ENCODE measurements around the gene ZBTB4.

The ZBTB4 gene, protein sequence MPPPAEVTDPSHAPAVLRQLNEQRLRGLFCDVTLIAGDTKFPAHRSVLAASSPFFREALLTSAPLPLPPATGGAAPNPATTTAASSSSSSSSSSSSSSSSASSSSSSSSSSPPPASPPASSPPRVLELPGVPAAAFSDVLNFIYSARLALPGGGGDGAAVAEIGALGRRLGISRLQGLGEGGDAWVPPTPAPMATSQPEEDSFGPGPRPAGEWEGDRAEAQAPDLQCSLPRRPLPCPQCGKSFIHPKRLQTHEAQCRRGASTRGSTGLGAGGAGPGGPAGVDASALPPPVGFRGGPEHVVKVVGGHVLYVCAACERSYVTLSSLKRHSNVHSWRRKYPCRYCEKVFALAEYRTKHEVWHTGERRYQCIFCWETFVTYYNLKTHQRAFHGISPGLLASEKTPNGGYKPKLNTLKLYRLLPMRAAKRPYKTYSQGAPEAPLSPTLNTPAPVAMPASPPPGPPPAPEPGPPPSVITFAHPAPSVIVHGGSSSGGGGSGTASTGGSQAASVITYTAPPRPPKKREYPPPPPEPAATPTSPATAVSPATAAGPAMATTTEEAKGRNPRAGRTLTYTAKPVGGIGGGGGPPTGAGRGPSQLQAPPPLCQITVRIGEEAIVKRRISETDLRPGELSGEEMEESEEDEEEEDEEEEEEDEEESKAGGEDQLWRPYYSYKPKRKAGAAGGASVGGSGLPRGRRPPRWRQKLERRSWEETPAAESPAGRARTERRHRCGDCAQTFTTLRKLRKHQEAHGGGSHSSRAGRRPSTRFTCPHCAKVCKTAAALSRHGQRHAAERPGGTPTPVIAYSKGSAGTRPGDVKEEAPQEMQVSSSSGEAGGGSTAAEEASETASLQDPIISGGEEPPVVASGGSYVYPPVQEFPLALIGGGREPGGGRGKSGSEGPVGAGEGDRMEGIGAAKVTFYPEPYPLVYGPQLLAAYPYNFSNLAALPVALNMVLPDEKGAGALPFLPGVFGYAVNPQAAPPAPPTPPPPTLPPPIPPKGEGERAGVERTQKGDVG

GRCh38 chr17:7479213-7480088 is at the start of gene ZBTB4:
Gene ZBTB4 (minus strand): TSS chr17:7479631. CDS start chr17:7466801, 12,830 bp downstream.
- DNase-seq (ENCODE audit: low read depth): no peak

DNA sequence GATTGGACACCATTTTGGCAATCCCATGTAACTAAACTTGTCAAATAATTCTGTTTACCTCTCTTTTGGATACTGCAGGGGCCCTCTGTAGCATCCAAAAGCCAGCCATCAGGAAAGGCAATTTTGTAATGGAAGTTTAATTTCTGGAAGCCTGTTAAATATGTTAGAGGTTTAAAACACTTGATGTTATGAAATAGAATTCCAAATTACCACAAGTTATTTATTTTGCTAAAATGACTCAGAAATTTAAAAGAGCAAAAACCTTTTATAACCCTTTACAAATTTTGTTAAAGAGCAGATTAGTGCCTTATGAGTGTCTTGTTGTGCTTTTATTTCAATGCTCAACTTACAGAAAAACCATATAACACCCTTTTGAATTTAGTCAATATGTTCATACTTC is 49.4 kb upstream of the ZBTB4 start:
- no peak for DNase-seq (ENCODE audit: low read depth)

DNA sequence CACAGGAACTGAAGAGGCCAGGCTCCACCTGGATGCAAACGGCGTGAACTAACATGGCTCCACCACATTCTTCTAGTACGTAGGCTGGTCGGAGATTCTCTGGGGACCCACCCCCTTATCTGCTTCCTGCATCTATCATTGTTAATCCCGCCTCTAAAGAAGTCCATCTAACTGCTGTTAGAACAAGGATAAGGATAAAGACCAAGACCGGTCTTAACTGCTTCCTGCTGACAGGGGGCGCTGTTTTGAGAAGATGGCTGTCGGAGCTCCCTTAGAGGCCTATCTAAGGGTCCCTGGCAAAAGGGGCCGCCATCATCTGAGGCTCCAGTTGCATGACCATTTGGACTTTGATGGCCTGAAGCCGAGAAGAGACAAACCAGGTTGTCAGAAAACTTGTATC is 43.6 kb upstream of the ZBTB4 start:
- DNase-seq (ENCODE audit: low read depth): no peak

DNA sequence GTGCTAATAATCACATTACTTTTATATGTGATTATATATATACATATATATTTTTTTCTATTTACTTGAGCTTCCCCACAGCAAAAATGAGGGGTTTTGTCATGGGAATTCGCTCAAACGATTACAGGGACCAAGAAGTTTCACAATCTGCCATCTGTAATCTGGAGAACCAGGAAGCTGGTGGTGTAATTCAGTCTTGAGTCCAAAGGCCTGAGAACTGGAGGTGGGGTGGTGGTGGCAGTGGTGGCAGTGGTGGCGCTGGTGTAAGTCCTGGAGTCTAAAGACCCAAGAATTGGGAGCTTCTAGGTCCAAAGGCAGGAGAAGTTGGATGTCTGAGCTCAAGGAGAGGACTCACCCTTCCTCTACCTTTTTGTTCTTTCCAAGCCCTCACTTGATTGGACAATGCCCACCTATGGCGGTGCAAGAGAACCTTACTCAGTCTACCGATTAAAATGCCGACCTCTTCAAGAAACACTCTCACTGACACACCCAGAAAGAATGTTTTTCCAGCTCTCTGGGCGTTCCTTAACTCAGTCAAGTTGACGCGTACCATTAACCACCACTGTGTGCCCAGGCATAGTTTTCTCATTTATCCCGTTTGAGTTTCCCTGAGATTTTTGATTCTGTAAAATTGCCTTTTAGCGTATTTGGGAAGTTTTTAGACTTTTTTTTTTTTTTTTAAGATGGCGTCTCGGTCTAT is 36.6 kb upstream of the ZBTB4 start:
- no peak for DNase-seq (ENCODE audit: low read depth)

DNA sequence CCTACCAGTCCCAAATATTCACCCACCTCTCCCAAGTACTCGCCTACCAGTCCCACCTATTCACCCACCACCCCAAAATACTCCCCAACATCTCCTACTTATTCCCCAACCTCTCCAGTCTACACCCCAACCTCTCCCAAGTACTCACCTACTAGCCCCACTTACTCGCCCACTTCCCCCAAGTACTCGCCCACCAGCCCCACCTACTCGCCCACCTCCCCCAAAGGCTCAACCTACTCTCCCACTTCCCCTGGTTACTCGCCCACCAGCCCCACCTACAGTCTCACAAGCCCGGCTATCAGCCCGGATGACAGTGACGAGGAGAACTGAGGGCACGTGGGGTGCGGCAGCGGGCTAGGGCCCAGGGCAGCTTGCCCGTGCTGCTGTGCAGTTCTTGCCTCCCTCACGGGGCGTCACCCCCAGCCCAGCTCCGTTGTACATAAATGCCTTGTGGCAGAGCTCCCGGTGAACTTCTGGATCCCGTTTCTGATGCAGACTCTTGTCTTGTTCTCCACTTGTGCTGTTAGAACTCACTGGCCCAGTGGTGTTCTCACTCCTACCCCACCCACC is 34.5 kb upstream of the ZBTB4 start:
- no peak for DNase-seq (ENCODE audit: low read depth)

DNA sequence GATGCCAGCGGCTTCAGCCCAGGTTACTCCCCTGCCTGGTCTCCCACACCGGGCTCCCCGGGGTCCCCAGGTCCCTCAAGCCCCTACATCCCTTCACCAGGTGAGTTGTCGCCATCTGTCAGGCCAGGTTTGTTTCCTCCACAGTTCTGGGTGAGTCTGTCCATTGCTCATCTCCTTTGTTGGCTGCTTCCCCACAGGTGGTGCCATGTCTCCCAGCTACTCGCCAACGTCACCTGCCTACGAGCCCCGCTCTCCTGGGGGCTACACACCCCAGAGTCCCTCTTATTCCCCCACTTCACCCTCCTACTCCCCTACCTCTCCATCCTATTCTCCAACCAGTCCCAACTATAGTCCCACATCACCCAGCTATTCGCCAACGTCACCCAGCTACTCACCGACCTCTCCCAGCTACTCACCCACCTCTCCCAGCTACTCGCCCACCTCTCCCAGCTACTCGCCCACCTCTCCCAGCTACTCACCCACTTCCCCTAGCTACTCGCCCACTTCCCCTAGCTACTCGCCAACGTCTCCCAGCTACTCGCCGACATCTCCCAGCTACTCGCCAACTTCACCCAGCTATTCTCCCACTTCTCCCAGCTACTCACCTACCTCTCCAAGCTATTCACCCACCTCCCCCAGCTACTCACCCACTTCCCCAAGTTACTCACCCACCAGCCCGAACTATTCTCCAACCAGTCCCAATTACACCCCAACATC is 33.6 kb upstream of the ZBTB4 start:
- no peak for DNase-seq (ENCODE audit: low read depth)

DNA sequence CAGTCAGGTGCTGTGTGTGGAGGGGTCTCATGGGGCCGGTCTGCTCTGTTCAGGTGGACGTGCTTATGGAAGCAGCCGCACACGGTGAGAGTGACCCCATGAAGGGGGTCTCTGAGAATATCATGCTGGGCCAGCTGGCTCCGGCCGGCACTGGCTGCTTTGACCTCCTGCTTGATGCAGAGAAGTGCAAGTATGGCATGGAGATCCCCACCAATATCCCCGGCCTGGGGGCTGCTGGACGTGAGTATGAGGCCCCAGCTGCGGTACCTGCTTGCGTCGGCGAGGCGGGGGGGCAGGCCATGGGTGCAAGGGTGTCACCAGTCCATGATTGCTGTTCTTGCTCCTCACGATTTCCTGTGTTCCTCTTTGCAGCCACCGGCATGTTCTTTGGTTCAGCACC is 32.7 kb upstream of the ZBTB4 start:
- no peak for DNase-seq (ENCODE audit: low read depth)

DNA sequence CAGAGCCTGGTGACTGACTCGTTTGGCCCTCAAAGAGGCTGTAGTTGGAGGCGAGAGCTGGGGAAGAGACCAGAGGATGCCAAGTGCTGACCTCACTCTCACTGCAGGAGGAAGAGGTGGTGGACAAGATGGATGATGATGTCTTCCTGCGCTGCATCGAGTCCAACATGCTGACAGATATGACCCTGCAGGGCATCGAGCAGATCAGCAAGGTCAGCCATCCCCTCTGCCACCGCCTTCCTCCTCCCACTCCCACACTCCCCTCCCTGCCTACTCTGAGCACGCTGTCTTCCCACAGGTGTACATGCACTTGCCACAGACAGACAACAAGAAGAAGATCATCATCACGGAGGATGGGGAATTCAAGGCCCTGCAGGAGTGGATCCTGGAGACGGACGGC is 31.7 kb upstream of the ZBTB4 start:
- DNase-seq (ENCODE audit: low read depth): no peak

GRCh38 chr17:7509937-7510336 is 30.5 kb upstream of the ZBTB4 start:
- DNase-seq (ENCODE audit: low read depth): no peak

DNA sequence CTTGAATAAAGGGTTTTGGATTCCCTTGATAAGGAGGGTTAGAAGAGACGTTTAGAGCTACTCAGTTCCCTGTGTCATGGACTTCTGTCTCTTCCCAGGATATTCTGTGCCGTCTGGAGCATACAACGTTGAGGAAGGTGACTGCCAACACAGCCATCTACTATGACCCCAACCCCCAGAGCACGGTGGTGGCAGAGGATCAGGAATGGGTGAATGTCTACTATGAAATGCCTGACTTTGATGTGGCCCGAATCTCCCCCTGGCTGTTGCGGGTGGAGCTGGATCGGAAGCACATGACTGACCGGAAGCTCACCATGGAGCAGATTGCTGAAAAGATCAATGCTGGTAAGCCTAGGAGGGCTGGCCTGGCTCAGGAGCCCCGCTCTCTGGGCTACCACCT is 29.4 kb upstream of the ZBTB4 start:
- no peak for DNase-seq (ENCODE audit: low read depth)

- no peak for DNase-seq (ENCODE audit: low read depth)
Measured at GRCh38 chr17:7508145-7508544, 28.7 kb upstream of the ZBTB4 start.

- DNase-seq (ENCODE audit: low read depth): no peak
Measured at GRCh38 chr17:7503521-7503920, 24.1 kb upstream of the ZBTB4 start.

DNA sequence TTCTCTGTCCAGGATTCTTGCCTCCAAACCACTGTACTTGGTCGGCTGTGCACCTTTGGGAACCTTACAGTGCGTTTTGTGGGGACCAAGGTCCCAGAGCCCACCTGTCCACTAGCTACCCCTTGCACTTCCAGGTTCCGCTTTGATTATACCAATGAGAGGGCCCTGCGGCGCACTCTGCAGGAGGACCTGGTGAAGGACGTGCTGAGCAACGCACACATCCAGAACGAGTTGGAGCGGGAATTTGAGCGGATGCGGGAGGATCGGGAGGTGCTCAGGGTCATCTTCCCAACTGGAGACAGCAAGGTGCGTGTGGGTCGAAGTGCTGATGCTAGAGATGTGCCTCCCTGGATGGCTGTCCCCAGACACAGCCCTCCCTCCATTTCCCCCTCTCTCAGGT is 23.6 kb upstream of the ZBTB4 start:
- DNase-seq (ENCODE audit: low read depth): no peak

DNA sequence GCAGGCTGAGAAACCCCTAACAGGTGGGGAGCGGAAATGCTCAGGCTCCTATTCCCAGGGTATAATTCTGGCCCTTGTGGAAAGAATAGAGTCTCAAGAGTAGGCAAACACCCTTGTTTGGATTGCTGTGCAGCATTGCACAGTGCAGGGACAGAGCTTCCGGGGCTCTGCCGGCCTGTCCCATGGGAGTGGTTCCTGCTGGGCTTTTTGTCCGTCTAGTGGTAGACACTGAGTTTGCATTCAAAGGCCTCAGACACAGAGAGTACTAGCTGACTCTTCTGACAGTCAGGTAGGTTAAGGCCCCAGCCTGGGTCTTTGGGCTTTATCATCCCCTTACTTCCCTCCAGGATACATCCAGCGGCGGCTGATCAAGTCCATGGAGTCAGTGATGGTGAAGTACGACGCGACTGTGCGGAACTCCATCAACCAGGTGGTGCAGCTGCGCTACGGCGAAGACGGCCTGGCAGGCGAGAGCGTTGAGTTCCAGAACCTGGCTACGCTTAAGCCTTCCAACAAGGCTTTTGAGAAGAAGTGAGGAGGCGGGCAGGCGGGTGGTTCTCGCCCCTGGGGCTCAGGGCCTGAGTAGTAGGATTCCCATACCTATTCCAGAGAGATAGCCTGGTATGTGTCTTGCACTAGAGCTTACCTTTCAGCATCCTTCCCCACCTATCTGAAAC is 22.9 kb upstream of the ZBTB4 start:
- no peak for DNase-seq (ENCODE audit: low read depth)

DNA sequence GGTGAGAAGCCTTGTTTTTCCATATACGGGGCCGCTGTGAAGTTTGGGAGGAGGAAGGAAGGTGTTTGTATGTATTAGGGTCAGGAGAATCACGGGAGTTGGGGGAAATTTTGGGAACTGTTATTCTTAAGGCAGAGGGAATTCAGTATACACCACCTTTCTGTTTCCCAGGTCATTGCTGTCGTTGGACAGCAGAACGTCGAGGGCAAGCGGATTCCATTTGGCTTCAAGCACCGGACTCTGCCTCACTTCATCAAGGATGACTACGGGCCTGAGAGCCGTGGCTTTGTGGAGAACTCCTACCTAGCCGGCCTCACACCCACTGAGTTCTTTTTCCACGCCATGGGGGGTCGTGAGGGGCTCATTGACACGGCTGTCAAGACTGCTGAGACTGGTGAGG is 22.3 kb upstream of the ZBTB4 start:
- DNase-seq (ENCODE audit: low read depth): no peak

DNA sequence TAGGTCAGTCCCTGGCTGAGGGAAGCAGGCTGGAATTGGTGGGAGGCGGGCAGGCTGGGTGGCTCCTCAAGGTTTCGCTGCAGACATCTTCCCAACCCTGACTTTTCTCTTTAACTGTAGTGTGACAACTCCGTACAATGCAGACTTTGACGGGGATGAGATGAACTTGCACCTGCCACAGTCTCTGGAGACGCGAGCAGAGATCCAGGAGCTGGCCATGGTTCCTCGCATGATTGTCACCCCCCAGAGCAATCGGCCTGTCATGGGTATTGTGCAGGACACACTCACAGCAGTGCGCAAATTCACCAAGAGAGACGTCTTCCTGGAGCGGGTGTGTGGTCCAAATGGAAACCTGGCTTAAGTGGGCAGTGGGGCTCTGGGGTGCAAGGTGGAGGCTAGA is 19.7 kb upstream of the ZBTB4 start:
- no peak for DNase-seq (ENCODE audit: low read depth)

- no peak for DNase-seq (ENCODE audit: low read depth)
Measured at GRCh38 chr17:7497636-7498035, 18.2 kb upstream of the ZBTB4 start.

- no peak for DNase-seq (ENCODE audit: low read depth)
Measured at GRCh38 chr17:7497228-7497627, 17.8 kb upstream of the ZBTB4 start.

- no peak for DNase-seq (ENCODE audit: low read depth)
Measured at GRCh38 chr17:7496470-7497183, 17.2 kb upstream of the ZBTB4 start.

Data from HS-5 (cell line).